GM12875 (cell line): Measurements from ENCODE around the gene NAGS.
"Not testable (repeated sequence)": the region's sequence is repeated elsewhere in the genome, so short reads cannot be mapped to it uniquely, and the experiment has no call there.

Source experiments
- H3K4me3 ChIP-seq: one replicate; pipeline ENCODE4 v1.5.1; 2011; ENCODE audit warnings: low read depth, low read length, control low read depth
- CTCF ChIP-seq: IDR thresholded peaks from 2 replicates; pipeline ENCODE4 v1.5.1; 2011; ENCODE audit warnings: low read depth, mild to moderate bottlenecking, control low read depth, inconsistent platforms, low read length, moderate library complexity, borderline replicate concordance; ENCODE audit not compliant: insufficient read depth

NAGS gene

GRCh38 chr17:44010966-44011647, 6.7 kb downstream of the NAGS start:
- TF ChIP-seq CTCF = no peak
- no peak overlapping the region for H3K4me3 ChIP-seq

GRCh38 chr17:44011876-44012275, 7.5 kb downstream of the NAGS start:
- H3K4me3 ChIP-seq = no peak overlapping the region
- TF ChIP-seq CTCF = no peak

- no peak overlapping the region for H3K4me3 ChIP-seq
- no peak for TF ChIP-seq CTCF
Measured at GRCh38 chr17:44012391-44012790, 8.0 kb downstream of the NAGS start.

GRCh38 chr17:44012874-44013273, 8.5 kb downstream of the NAGS start:
- TF ChIP-seq CTCF = no peak
- H3K4me3 ChIP-seq = no peak overlapping the region

GRCh38 chr17:44014133-44014436, 9.7 kb downstream of the NAGS start:
- no peak for TF ChIP-seq CTCF
- peak overlapping the region; percentile 65 for H3K4me3 ChIP-seq

- H3K4me3 ChIP-seq = peak within 1 kb of the TSS; percentile 65
- no peak for TF ChIP-seq CTCF
Measured at GRCh38 chr17:44014437-44015172, 10.2 kb downstream of the NAGS start, which contains the start of gene TMEM101. TMEM101 (minus strand) TSS chr17:44014963; CDS start chr17:44014952, 11 bp downstream.

- H3K4me3 ChIP-seq = not testable (repeated sequence)
Measured at GRCh38 chr17:44021227-44021626, 16.8 kb downstream of the NAGS start.
